Endothelial cell of umbilical vein (primary cell): ENCODE results near the gene JPH2. TPM values are rescaled to one million over a fixed set of nuclear protein-coding genes. Genes with fewer than 3 reads are reported as not detected.

Source experiments
- BruUV-seq: library from RNA; stranded (reverse); fragments of 400-500 nt; replicated peaks from 2 replicates; lab custom pipeline; 2021; lab: Mats Ljungman, UMichigan
- CTCF ChIA-PET: fragments of 300-600, 350-600 bp; sonication (Branson Sonifier 250); formaldehyde crosslinking; loops from one replicate; lab custom pipeline; 2021; ENCODE audit warnings: antibody characterized with exemption, inconsistent platforms; lab: Charles Lee
- POLR2A ChIA-PET: fragments of 300-600, 350-600 bp; sonication (Branson Sonifier 250); formaldehyde crosslinking; loops from one replicate; lab custom pipeline; 2021; ENCODE audit warnings: antibody characterized with exemption, inconsistent platforms; lab: Charles Lee
- DNase-seq: peaks from one replicate; pipeline ENCODE4 v3.0.0-alpha.2; 2011; ENCODE audit warnings: low read depth, low spot score
- FAIRE-seq: peaks from 2 replicates; lab custom pipeline; 2011; peaks lifted over from hg19 to GRCh38; lab: Jason Lieb, UNC
- H2AFZ ChIP-seq: 2 replicates; pipeline ENCODE4 v1.6.0; 2012; ENCODE audit warnings: low read depth, low read length, control low read depth, inconsistent platforms
- H3K27ac ChIP-seq: 2 replicates; pipeline ENCODE4 v1.5.1; 2011; ENCODE audit warnings: low read depth, mild to moderate bottlenecking, control low read depth, low read length, moderate library complexity; ENCODE audit not compliant: insufficient read depth
- H3K27me3 ChIP-seq, 2 experiments: 2 replicates each; pipeline versions ENCODE4 v1.6.0 to v1.6.1; 2011; ENCODE audit warnings: low read length in 2 of 2, mixed read lengths in 1 of 2; ENCODE audit not compliant: control insufficient read depth in 2 of 2, insufficient read depth in 2 of 2
- H3K36me3 ChIP-seq, 2 experiments: 2 replicates in 1 of 2; 3 replicates in 1 of 2; pipeline ENCODE4 v1.5.1; 2011; ENCODE audit warnings: low read length in 2 of 2, mild to moderate bottlenecking in 1 of 2, moderate library complexity in 1 of 2; ENCODE audit not compliant: control insufficient read depth in 2 of 2, insufficient read depth in 2 of 2; ENCODE audit errors: extremely low read depth in 1 of 2
- H3K4me1 ChIP-seq: 3 replicates; pipeline ENCODE4 v1.5.1; 2011; ENCODE audit warnings: mild to moderate bottlenecking, low read length; ENCODE audit not compliant: control insufficient read depth, insufficient read depth; ENCODE audit errors: extremely low read depth
- H3K4me2 ChIP-seq: 2 replicates; pipeline ENCODE4 v1.6.1; 2011; ENCODE audit warnings: low read length, control low read depth, mixed read lengths; ENCODE audit not compliant: insufficient read depth
- H3K4me3 ChIP-seq, 3 experiments: fragments of 200-600 bp in 1 of 3; sonication (generic), shearing (Covaris generic) in 1 of 3; replicated peaks in 1 of 3; 2 replicates each; pipeline ENCODE4 v1.5.1; 2011 to 2016; ENCODE audit warnings: control low read depth in 3 of 3, low read length in 3 of 3, mild to moderate bottlenecking in 2 of 3, inconsistent platforms in 1 of 3, low read depth in 1 of 3, moderate library complexity in 1 of 3; ENCODE audit not compliant: insufficient read depth in 1 of 3
- H3K79me2 ChIP-seq: 2 replicates; pipeline ENCODE4 v1.6.0; 2012; ENCODE audit warnings: low read length, inconsistent platforms; ENCODE audit not compliant: control insufficient read depth, insufficient read depth
- H3K9ac ChIP-seq: replicated peaks from 2 replicates; pipeline ENCODE3; 2011; ENCODE audit warnings: low read length, control low read depth; ENCODE audit not compliant: insufficient read depth; ENCODE audit errors: extremely low read depth
- H3K9me1 ChIP-seq: replicated peaks from 3 replicates; pipeline ENCODE4 v1.6.0; 2011; ENCODE audit warnings: mild to moderate bottlenecking, low read length; ENCODE audit not compliant: control insufficient read depth, insufficient read depth; ENCODE audit errors: extremely low read depth
- H3K9me3 ChIP-seq: replicated peaks from 2 replicates; pipeline ENCODE4 v1.5.1; 2012; ENCODE audit warnings: low read length, inconsistent platforms; ENCODE audit not compliant: control insufficient read depth, insufficient read depth
- H4K20me1 ChIP-seq: replicated peaks from 2 replicates; pipeline ENCODE3; 2011; ENCODE audit warnings: mild to moderate bottlenecking, low read length; ENCODE audit not compliant: control insufficient read depth, insufficient read depth; ENCODE audit errors: extremely low read depth
- FOS ChIP-seq: IDR thresholded peaks from 2 replicates; pipeline ENCODE4 v1.6.1; 2011; ENCODE audit warnings: mild to moderate bottlenecking, low read length, moderate library complexity, borderline replicate concordance; ENCODE audit not compliant: insufficient read depth
- GATA2 ChIP-seq: IDR thresholded peaks from 2 replicates; pipeline ENCODE4 v1.7.0; 2011; ENCODE audit warnings: low read depth, mild to moderate bottlenecking, moderate library complexity, mixed read lengths, low read length; ENCODE audit not compliant: insufficient read length, insufficient read depth
- JUN ChIP-seq: IDR thresholded peaks from 2 replicates; pipeline ENCODE4 v1.6.1; 2011; ENCODE audit warnings: borderline replicate concordance, low read depth; ENCODE audit not compliant: insufficient read length, insufficient read depth
- MYC ChIP-seq: IDR thresholded peaks from one replicate; pipeline ENCODE4 v1.6.1; 2011; ENCODE audit warnings: mild to moderate bottlenecking, low read depth, low read length
- POLR2A ChIP-seq: IDR thresholded peaks from 2 replicates; pipeline ENCODE4 v1.6.1; 2012; ENCODE audit warnings: low read depth, mild to moderate bottlenecking, control low read depth, low read length
- POLR2AphosphoS5 ChIP-seq: IDR thresholded peaks from 2 replicates; pipeline ENCODE4 v1.6.1; 2012; ENCODE audit warnings: low read depth, mild to moderate bottlenecking, control low read depth, low read length, moderate library complexity; ENCODE audit not compliant: insufficient read depth
- dilution Hi-C: fragments of 300-500 bp; cut with MboI; formaldehyde crosslinking; loops from one replicate; pipeline ENCODE4 v1.15.0; 2019; ENCODE audit warnings: low sequenced_read_pairs; ENCODE audit not compliant: extremely low pct_ligation_motif_present
- intact Hi-C: fragments of 100-400 bp; cut with micrococcal nuclease; formaldehyde crosslinking; loops from one replicate; pipeline ENCODE4 v1.10.0; 2022
- polyA plus RNA-seq, 4 experiments: library from polyadenylated mRNA; depleted of rRNA in 3 of 4; stranded (reverse) in 3 of 4; unstranded in 1 of 4; fragments of >200 nt; gene quantifications; 2 replicates each; pipeline versions ENCODE4 v1.2.1 to v1.2.3, GENCODE V29; 2011 to 2012; ENCODE audit warnings: missing spikeins in 1 of 4
- total RNA-seq: library from RNA; stranded (reverse); gene quantifications from 2 replicates; pipeline ENCODE4 v1.2.3, GENCODE V29; 2021
- TF ChIP-seq, protein P1 (sequence below), 2 donors: IDR thresholded peaks; 1 replicate in 1 of 2; 2 replicates in 1 of 2; pipeline ENCODE4 v1.5.1; 2011; ENCODE audit warnings: low read length in 2 of 2, mild to moderate bottlenecking in 2 of 2, moderate library complexity in 2 of 2, control low read depth in 1 of 2, inconsistent platforms in 1 of 2, low read depth in 1 of 2; ENCODE audit not compliant: insufficient read depth in 1 of 2; ENCODE audit errors: extremely low read depth in 1 of 2

The JPH2 gene
- total and polyA plus RNA-seq, 2 donors (not counting 3 experiments of a cell fraction or from before 2014, with no cell fraction given): not detected

DNA sequence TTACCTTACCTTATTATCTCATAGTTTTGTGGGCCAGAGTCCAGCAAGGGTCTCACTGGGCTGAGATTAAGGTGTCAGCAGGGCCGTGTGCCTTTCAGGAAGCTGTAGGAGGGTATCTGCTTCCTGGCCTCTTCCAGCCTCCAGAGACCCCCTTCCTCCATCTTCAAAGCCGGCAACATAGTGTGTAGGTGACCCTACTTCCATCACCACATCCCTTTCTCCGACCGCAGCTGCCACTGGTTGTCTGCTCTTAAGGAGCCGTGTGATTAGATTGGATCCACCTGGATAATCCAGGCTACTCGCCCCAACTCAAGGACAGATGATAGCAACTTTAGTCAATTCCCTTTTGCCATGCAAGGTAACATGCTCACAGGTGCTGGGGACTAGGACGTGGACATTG is 91.2 kb downstream of the JPH2 start:
- Histone ChIP-seq H2AFZ (no peak overlapping the region), H3K9me1 (no peaks in the 10 kb centered on the region), H3K27me3 (peaks cover 0 to 7% of the 10 kb centered on the region in 2 experiments), H3K4me1 (no peaks in the 10 kb centered on the region), H3K36me3 (no peaks in the 10 kb centered on the region), H3K4me3 (no peak overlapping the region), H3K9ac (no peak overlapping the region), H3K4me2 (no peak overlapping the region), H3K79me2 (no peaks in the 10 kb centered on the region), H3K27ac (no peak overlapping the region), H3K9me3 (no peaks in the 10 kb centered on the region), H4K20me1 (no peaks in the 10 kb centered on the region)
- no peak for FAIRE-seq
- DNase-seq: no peak
- POLR2A ChIA-PET: no interaction called here
- no peak for TF ChIP-seq POLR2A
- TF ChIP-seq, protein P1, sequence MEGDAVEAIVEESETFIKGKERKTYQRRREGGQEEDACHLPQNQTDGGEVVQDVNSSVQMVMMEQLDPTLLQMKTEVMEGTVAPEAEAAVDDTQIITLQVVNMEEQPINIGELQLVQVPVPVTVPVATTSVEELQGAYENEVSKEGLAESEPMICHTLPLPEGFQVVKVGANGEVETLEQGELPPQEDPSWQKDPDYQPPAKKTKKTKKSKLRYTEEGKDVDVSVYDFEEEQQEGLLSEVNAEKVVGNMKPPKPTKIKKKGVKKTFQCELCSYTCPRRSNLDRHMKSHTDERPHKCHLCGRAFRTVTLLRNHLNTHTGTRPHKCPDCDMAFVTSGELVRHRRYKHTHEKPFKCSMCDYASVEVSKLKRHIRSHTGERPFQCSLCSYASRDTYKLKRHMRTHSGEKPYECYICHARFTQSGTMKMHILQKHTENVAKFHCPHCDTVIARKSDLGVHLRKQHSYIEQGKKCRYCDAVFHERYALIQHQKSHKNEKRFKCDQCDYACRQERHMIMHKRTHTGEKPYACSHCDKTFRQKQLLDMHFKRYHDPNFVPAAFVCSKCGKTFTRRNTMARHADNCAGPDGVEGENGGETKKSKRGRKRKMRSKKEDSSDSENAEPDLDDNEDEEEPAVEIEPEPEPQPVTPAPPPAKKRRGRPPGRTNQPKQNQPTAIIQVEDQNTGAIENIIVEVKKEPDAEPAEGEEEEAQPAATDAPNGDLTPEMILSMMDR (IDR thresholded peaks at IDR 0.05; ENCODE audit: extremely low read depth in 1 of 2, insufficient read depth in 1 of 2, low read depth in 1 of 2, low read length in 2 of 2): no peak
- TF ChIP-seq MYC: no peak
- TF ChIP-seq FOS: no peak
- TF ChIP-seq POLR2AphosphoS5: no peak
- no peak for TF ChIP-seq JUN
- TF ChIP-seq GATA2: no peak
- no TSS peak for BruUV-seq
- dilution Hi-C loops (no loop called here), intact Hi-C loops (no loop called here)
- CTCF ChIA-PET: interaction anchor here (0.9 to 7.2 kb wide), 5 partner anchors 15 to 647 kb away, joined by 3 to 85 read pairs (median 4); no protein-coding TSS in a partner anchor
